GM19372 (cell line): ENCODE results near the gene MMRN2.
A peak's percentile ranks its signal among the peaks of the same experiment; 100 is the strongest.

Experiments
- ATAC-seq: cut with Tn5 transposase; IDR thresholded peaks from one replicate; pipeline ENCODE4 v1.9.1; 2021; ENCODE audit warnings: mild to moderate bottlenecking, low read depth, moderate library complexity; ENCODE audit not compliant: unreplicated experiment

MMRN2 gene

GRCh38 chr10:86899670-86900276 lies 57.6 kb downstream of the MMRN2 start:
- no peak for ATAC-seq

DNA sequence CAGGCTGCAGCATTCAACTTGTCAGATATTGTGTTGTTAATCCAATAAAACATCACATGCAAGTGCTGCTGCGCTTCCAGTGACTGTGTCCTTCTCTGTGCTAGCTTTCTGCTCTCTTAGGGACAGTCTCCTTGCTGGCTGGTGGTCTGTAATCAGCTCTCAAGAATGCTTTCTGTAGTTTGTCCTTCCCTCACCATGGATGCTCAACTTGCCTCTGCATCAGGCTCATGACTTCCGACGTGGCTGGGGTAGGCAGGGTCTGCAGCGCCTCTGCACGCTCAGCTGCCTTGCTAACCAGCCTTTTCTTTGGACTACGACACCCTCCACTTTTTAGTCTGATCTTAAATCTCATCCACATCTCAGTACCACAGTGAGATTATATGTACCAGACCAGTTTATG lies 58.3 kb downstream of the MMRN2 start:
- ATAC-seq: no peak

- ATAC-seq: no peak
Observed at GRCh38 chr10:86898511-86898910, 58.9 kb downstream of the MMRN2 start.

DNA sequence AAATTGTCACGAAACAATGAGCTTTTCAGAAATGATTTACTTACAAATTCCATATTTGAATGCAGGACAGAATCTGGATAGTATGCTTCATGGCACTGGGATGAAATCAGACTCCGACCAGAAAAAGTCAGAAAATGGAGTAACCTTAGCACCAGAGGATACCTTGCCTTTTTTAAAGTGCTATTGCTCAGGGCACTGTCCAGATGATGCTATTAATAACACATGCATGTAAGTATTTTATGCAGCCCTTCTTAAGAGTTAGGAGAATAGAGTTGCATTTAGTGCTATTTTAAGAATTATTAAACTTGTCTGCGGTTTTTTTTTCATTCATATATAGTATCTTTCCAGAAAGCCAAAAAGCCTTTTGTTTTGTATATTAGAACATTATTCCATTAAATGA lies 67.4 kb downstream of the MMRN2 start:
- no peak for ATAC-seq

DNA sequence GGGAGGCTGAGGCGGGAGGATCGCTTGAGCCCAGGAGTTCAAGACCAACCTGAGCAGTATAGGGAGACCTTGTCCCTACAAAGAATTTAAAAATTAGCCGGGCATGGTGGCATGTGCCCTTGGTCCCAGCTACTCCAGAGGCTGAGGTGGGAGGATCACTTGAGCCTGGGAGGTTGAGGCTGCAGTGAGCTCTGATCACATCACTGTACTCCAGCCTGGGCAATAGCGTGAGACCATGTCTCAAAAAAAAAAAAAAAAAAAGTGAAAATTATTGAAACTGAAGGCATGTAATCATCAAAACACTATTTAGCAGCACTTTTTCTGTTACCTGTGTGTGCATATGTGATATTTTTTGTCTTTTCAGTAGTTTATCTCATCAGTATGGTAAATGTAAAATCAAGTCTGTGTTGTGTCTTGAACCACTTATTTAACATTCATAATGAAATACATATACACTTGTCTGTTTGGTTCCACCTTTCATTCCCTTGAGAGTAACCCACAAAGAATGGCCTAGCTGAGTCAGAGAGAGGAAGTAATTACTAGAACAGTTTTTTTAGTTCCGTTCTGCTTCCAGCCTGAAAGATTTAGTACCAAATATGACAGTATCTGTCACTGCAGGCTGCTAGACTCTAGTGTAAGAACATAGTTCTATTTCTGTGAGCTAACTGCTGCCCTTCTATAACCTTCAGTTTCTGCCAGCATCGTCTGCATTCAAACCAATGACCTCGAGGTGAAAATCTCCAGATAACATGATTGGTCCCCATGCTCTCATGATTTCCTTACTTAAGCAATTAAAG lies 68.6 kb downstream of the MMRN2 start:
- ATAC-seq: peak; percentile 94
